NCI-H146 (cell line): ENCODE data around the gene DCLRE1B.

Experiments used
- DNase-seq: peaks from one replicate; lab custom pipeline; 2025; lab: John Stamatoyannopoulos, UW

Gene DCLRE1B

DNA sequence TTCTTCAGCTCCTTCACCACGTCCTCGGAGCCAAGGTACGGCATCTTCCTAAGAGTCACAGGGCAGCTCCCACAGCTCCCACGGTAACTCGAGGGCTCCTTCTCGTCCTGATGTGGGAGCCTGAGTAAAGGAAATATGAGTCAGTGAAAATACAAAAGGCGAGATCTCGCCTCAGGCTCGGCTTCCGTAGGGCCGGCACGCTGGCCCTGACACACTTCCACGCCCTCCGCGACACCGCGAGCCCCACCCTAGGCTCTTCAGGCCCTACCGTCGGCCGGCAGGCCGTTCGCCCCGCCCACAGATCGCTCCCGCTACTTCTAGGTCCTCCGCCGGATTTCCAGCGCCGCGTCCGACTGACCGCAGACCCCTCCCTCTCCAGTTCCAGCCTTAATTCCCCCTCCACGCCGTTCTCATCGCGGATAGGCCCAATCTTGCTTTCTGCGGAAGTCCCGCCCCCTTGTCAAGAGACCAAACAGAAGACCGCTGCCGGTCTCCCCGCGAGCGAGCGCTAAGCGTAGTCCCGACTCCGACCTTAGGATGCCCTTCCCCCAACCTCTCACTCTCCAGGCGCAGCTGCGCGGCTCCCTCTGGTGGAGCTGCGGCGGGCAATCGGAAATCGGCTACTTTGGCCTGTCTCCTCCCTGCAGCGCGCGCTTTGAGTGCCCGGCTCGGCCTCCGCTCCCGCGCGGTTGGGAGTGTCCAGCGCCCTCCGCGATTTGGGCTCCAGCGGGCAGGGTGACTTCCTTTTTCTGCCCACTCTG, at the start of gene DCLRE1B, which contains the start of gene AP4B1:
Gene DCLRE1B, plus strand, starts transcription at position 653 of the 761 bp plus-strand sequence. CDS start 261 bp downstream, outside the sequence.
Gene AP4B1, minus strand, starts transcription at position 126 of the 761 bp plus-strand sequence. Its CDS starts 82 bp downstream, at position 44.
- peak; percentile 100 for DNase-seq

- DNase-seq, result no peak
Measured at GRCh38 chr1:113855630-113856400, 49.3 kb upstream of the DCLRE1B start.

DNA sequence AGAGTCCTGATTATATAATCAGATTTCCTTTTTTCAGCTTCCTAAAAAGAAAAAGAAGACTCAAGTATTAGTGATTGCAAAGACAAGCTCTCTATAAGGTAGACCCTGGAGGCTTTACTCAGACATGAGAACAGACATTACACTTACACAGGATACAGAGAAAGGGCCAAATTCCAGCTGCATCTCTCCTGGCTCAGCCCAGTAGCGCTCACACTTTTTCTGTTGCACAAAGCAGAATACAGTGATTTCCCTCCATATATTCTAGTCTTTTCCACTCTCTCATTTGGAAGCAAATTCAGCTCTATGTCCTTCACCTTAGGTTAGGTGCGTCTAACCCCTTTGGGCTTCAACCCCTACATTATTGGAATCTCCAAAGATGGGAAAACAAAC, 48.7 kb upstream of the DCLRE1B start:
- DNase-seq, result no peak

DNA sequence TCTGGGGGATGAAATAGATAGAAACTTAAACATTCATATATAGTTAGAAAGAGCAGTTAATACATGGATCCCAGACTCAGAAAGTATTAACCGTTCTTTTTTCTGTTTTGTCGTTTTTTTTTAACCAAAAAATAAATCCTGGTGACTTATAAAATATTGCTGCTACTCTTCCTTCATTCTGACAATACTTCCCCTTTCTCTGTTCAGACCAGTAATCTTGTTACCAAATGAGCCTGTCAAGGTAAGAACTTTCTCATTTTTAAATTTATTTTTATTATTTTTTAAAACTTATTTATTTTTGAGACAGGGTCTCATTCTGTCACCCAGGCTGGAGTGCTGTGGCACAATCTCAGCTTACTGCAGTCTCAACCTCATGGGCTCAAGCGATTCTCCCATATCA, 47.4 kb upstream of the DCLRE1B start:
- DNase-seq, result no peak

DNA sequence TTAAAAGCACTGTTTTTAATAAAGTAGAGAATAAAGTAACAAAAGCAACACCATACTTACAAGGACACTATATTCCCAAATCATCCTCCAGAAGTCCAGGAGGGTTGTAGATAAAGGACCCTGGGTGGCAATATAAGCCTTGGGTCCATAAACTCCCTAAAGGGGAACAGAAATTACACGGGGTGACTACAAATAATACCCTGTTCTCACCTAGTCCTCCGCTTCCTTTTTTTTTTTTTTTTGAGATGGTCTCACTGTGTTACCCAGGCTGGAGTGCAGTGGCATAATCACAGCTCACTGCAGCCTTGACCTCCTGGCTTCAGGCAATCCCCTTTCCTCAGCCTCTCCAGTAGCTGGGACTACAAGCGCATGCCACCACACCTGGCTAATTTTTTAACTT, 46.7 kb upstream of the DCLRE1B start:
- no peak for DNase-seq

- no peak for DNase-seq
Measured at GRCh38 chr1:113858982-113859381, 46.1 kb upstream of the DCLRE1B start.

- no peak for DNase-seq
Measured at GRCh38 chr1:113859478-113860175, 45.5 kb upstream of the DCLRE1B start.

- peak; percentile 2 for DNase-seq
Measured at GRCh38 chr1:113860891-113861290, 44.2 kb upstream of the DCLRE1B start.

GRCh38 chr1:113861641-113862040, 43.5 kb upstream of the DCLRE1B start:
- DNase-seq, result no peak

- no peak for DNase-seq
Measured at GRCh38 chr1:113868387-113869083, 36.6 kb upstream of the DCLRE1B start.

- no peak for DNase-seq
Measured at GRCh38 chr1:113870778-113871177, 34.3 kb upstream of the DCLRE1B start.

- no peak for DNase-seq
Measured at GRCh38 chr1:113871597-113872113, 33.5 kb upstream of the DCLRE1B start, which contains the start of gene PTPN22. Gene PTPN22, minus strand, starts transcription at chr1:113871712.

- no peak for DNase-seq
Measured at GRCh38 chr1:113872219-113872935, 32.7 kb upstream of the DCLRE1B start.

DNA sequence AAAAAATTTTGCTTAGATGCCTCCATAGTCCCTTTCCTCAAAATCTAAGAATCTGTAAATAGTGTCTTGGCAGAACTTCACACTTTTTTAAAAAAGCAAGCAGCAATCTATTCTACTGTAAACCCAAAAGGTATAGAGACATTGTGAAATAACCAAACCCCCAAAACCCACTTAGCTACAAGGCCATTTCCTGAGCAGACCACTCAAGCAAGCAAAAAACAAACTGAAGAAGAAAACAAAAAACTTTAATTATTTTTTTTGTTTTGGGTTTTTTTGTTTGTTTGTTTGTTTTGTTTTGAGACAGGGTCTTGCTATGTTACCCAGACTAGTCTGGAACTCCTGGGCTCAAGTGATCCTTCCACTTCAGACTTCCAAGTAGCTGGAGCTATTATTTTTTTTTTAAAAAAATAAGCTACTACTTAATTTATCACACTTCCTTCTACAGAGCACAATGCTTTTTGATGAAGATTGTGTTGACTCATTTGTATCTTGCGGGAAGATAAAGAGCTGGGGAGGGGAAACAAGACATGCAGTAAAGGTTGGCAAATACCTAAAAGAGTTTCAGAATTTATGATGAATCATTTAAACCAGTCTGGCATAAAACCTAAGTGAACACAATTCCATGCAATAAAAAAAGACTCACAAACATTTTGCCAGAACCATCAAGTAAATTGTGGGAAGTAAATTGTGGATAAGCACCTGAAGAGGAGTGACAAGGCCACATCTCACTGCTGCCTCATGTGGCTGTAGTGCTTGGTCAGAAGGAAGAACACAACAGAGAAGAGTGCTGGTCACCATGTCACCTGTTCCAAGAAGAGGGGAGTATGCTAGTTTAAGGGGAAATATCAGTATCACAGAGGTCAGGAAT, 30.9 kb upstream of the DCLRE1B start:
- no peak for DNase-seq

- DNase-seq, result no peak
Measured at GRCh38 chr1:113875714-113876113, 29.4 kb upstream of the DCLRE1B start.

- DNase-seq, result no peak
Measured at GRCh38 chr1:113876176-113876575, 28.9 kb upstream of the DCLRE1B start.

DNA sequence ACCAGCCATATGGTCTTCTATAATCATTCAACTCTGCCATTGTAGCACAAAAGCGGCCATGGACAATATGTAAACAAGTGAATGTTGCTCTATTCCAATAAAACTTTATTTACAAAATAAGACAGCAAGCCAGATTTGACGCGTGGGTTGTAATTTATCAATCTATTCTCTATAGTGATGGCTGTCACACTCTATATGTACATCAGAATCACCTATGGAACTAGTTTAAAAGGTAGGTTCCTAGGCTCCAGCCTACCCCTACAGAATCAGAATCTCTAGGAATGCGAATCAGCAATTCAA, 25.4 kb upstream of the DCLRE1B start:
- no peak for DNase-seq

DNA sequence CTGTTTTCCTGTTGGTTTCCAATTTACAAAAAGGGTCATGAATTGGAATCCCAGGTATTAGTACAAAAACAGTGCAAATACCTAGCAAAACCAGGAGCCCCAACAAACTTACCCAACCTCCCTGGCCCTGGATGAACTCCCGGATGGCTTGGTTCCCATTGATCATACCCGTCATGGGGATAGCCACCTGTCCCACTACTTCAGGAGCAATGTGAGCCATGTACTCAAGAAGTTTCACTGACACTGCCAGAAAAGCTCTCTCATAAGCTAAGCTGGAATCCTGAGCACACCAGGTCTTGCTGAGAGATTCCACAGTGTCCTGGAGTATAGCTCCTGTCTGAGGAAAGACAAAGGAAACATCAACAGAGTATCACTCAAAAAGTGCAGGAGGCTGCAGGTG, 23.5 kb upstream of the DCLRE1B start:
- DNase-seq, result no peak

GRCh38 chr1:113886417-113887401, 18.4 kb upstream of the DCLRE1B start:
- DNase-seq, result no peak
